HG03457 (cell line): ENCODE results near the gene KCTD11.

ENCODE experiments used
- ATAC-seq: cut with Tn5 transposase; IDR thresholded peaks from one replicate; pipeline ENCODE4 v1.9.1; 2021; ENCODE audit warnings: moderate number of reproducible peaks; ENCODE audit not compliant: unreplicated experiment

KCTD11 gene

GRCh38 chr17:7403043-7403726 lies 51.2 kb downstream of the KCTD11 start:
- ATAC-seq = no peak

GRCh38 chr17:7403727-7403976 lies 51.7 kb downstream of the KCTD11 start:
- ATAC-seq = no peak

- peak; percentile 78 for ATAC-seq
Measured at GRCh38 chr17:7403977-7404736, 52.2 kb downstream of the KCTD11 start, which contains the start of gene TMEM256. Gene TMEM256 (minus strand): TSS chr17:7404097. CDS start chr17:7404084, 13 bp downstream.
